Endothelial cell (in vitro differentiated cells): Measurements from ENCODE around the gene BAHD1. TPM values are rescaled to one million over a fixed set of nuclear protein-coding genes. Genes with fewer than 3 reads are reported as not detected.

Experiments used
- DNase-seq: peaks from one replicate; pipeline ENCODE4 v3.0.0; 2021; ENCODE audit warnings: low spot score
- H3K27ac Mint-ChIP-seq: one replicate; pipeline ENCODE4 v1.8.0; 2021; ENCODE audit warnings: mixed read lengths, inconsistent platforms; ENCODE audit not compliant: unreplicated experiment
- H3K27me3 Mint-ChIP-seq: one replicate; pipeline ENCODE4 v1.8.0; 2021; ENCODE audit warnings: mild to moderate bottlenecking, moderate library complexity, mixed read lengths, inconsistent platforms; ENCODE audit not compliant: unreplicated experiment
- H3K36me3 Mint-ChIP-seq: one replicate; pipeline ENCODE4 v1.8.0; 2021; ENCODE audit warnings: mild to moderate bottlenecking, low read depth, mixed read lengths, inconsistent platforms; ENCODE audit not compliant: unreplicated experiment
- H3K4me1 Mint-ChIP-seq: one replicate; pipeline ENCODE4 v1.8.0; 2021; ENCODE audit warnings: mild to moderate bottlenecking, mixed read lengths, inconsistent platforms; ENCODE audit not compliant: unreplicated experiment
- H3K4me3 Mint-ChIP-seq: one replicate; pipeline ENCODE4 v1.8.0; 2021; ENCODE audit warnings: mild to moderate bottlenecking, mixed read lengths, inconsistent platforms; ENCODE audit not compliant: unreplicated experiment
- H3K9me3 Mint-ChIP-seq: one replicate; pipeline ENCODE4 v1.8.0; 2021; ENCODE audit warnings: mixed read lengths, inconsistent platforms; ENCODE audit not compliant: unreplicated experiment
- total RNA-seq: library from RNA; stranded (reverse); fragmentation: NEBNext Ultra II Directional; extraction: Animal tissue kit (Norgen Biotek cat#: 25700); gene quantifications from one replicate; pipeline ENCODE4 v1.2.1, GENCODE V29; 2021; ENCODE audit not compliant: unreplicated experiment
- TF ChIP-seq, protein P1 (sequence below): fragments of 200-600 bp; sonication (generic); IDR thresholded peaks from one replicate; pipeline ENCODE4 v1.5.0; 2021; ENCODE audit warnings: antibody characterized with exemption; ENCODE audit not compliant: unreplicated experiment

Gene BAHD1
- total RNA-seq, 1 donor from 2014 or later, result 20.4 TPM

GRCh38 chr15:40454904-40455391 lies 14.2 kb downstream of the BAHD1 start:
- TF ChIP-seq, protein P1, sequence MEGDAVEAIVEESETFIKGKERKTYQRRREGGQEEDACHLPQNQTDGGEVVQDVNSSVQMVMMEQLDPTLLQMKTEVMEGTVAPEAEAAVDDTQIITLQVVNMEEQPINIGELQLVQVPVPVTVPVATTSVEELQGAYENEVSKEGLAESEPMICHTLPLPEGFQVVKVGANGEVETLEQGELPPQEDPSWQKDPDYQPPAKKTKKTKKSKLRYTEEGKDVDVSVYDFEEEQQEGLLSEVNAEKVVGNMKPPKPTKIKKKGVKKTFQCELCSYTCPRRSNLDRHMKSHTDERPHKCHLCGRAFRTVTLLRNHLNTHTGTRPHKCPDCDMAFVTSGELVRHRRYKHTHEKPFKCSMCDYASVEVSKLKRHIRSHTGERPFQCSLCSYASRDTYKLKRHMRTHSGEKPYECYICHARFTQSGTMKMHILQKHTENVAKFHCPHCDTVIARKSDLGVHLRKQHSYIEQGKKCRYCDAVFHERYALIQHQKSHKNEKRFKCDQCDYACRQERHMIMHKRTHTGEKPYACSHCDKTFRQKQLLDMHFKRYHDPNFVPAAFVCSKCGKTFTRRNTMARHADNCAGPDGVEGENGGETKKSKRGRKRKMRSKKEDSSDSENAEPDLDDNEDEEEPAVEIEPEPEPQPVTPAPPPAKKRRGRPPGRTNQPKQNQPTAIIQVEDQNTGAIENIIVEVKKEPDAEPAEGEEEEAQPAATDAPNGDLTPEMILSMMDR, result no peak
- H3K36me3 Mint-ChIP-seq, result no peaks in the 10 kb centered on the region
- no peak for DNase-seq
- no peak overlapping the region for H3K27ac Mint-ChIP-seq
- peaks cover 6% of the 10 kb centered on the region for H3K27me3 Mint-ChIP-seq
- H3K4me3 Mint-ChIP-seq, result no peak overlapping the region
- H3K4me1 Mint-ChIP-seq, result peaks cover 16% of the 10 kb centered on the region
- H3K9me3 Mint-ChIP-seq, result no peaks in the 10 kb centered on the region

- no peak overlapping the region for H3K27ac Mint-ChIP-seq
- H3K4me3 Mint-ChIP-seq, result no peak overlapping the region
- H3K27me3 Mint-ChIP-seq, result peaks cover 6% of the 10 kb centered on the region
- H3K4me1 Mint-ChIP-seq, result peaks cover 16% of the 10 kb centered on the region
- no peaks in the 10 kb centered on the region for H3K36me3 Mint-ChIP-seq
- H3K9me3 Mint-ChIP-seq, result no peaks in the 10 kb centered on the region
- TF ChIP-seq, protein P1, result no peak
- no peak for DNase-seq
These were observed 15.6 kb downstream of the BAHD1 start for GRCh38 chr15:40456299-40456712.

GRCh38 chr15:40456738-40457137 lies 16.0 kb downstream of the BAHD1 start:
- H3K4me3 Mint-ChIP-seq, result no peak overlapping the region
- no peaks in the 10 kb centered on the region for H3K9me3 Mint-ChIP-seq
- peaks cover 16% of the 10 kb centered on the region for H3K4me1 Mint-ChIP-seq
- no peak overlapping the region for H3K27ac Mint-ChIP-seq
- H3K36me3 Mint-ChIP-seq, result no peaks in the 10 kb centered on the region
- TF ChIP-seq, protein P1, result no peak
- DNase-seq, result no peak
- H3K27me3 Mint-ChIP-seq, result peaks cover 4% of the 10 kb centered on the region

DNA sequence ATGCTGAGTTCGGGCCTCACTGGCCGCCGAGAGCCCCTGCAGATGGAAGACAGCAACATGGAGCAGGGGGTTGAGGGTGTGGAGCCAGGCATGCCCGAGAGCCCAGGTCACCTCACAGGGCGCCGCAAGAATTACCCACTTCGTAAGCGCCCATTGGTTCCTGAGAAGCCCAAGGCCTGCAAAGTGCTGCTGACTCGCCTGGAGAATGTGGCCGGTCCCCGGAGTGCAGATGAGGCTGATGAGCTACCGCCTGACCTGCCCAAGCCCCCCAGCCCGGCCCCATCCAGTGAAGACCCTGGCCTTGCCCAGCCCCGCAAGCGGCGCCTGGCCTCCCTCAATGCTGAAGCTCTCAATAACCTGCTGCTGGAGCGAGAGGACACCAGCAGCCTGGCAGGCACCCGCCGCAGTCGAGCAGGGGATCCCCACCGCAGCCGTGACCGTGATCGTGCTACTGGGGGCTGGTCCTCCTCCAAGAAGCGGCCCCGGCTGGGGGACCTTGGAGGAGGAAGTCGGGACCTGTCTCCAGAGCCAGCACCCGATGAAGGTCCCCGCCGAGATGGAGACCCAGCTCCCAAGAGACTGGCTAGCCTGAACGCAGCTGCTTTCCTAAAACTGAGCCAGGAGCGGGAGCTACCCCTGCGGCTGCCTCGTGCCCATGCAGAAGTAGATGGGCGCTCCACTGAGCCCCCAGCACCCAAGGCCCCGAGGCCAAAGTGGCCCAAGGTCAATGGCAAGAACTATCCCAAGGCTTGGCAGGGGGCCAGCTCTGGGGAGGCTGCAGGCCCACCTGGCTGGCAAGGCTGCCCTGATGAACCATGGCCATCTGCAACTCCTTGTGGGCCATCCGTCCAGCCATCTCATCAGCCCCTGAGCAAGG lies 18.0 kb downstream of the BAHD1 start:
- H3K9me3 Mint-ChIP-seq, result no peaks in the 10 kb centered on the region
- H3K27ac Mint-ChIP-seq, result no peak overlapping the region
- DNase-seq, result no peak
- TF ChIP-seq, protein P1, result no peak
- H3K4me1 Mint-ChIP-seq, result peaks cover 11% of the 10 kb centered on the region
- H3K4me3 Mint-ChIP-seq, result no peak overlapping the region
- no peaks in the 10 kb centered on the region for H3K36me3 Mint-ChIP-seq
- H3K27me3 Mint-ChIP-seq, result peaks cover 4% of the 10 kb centered on the region

DNA sequence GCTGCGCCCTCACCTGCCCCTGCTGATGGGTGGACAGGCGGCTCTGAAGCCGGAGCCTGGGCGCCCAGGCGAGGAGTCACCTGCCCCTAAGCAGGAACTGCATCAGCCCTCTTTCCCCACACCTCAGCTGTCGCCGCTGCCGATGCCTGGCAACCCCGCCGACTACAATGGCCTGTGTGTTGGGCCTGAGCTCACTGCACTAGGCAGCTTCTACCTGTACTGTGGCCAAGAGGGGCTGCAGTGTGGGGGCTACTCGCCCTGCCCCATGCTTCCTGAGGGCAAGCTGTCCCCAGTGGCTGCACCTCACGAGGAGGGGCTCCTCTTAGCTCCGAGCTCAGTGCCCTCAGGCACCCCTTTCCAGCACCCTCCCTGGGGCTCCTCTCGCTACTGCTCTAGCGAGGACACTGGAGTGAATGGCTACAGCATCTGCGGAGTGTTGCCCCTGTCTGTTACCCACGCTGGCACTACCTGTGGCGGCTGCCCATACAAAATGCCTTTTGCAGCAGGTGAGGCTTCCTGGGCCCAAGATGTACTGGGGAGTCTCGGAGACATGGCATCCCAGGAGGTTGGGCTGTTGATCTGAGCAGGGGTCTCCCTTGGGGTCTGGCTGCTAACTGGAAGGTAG lies 18.8 kb downstream of the BAHD1 start:
- Mint-ChIP-seq H3K4me1 (peaks cover 9% of the 10 kb centered on the region), H3K4me3 (no peak overlapping the region), H3K27ac (no peak overlapping the region), H3K36me3 (no peaks in the 10 kb centered on the region), H3K27me3 (peaks cover 4% of the 10 kb centered on the region), H3K9me3 (no peaks in the 10 kb centered on the region)
- no peak for DNase-seq
- TF ChIP-seq, protein P1, result no peak
